H9 (cell line): ENCODE measurements around the gene TLE4. TPM values are rescaled to one million over a fixed set of nuclear protein-coding genes. Genes with fewer than 3 reads are reported as not detected.

ENCODE experiments used
- DNase-seq: peaks from one replicate; pipeline ENCODE4 v3.0.0-alpha.2; 2017
- H2AFZ ChIP-seq: one replicate; pipeline ENCODE4 v1.6.1; 2013; ENCODE audit warnings: mild to moderate bottlenecking, low read length, control low read depth, moderate library complexity
- H2AK5ac ChIP-seq: 2 replicates; pipeline ENCODE4 v1.6.1; 2013; ENCODE audit warnings: low read length, control low read depth, mixed read lengths; ENCODE audit not compliant: insufficient read length
- H2BK120ac ChIP-seq: one replicate; pipeline ENCODE4 v1.6.1; 2013; ENCODE audit warnings: low read depth, mild to moderate bottlenecking, low read length, control low read depth, inconsistent platforms; ENCODE audit not compliant: poor library complexity, severe bottlenecking
- H2BK12ac ChIP-seq: 2 replicates; pipeline ENCODE4 v1.6.1; 2013; ENCODE audit warnings: low read length, control low read depth, mixed read lengths, low read depth; ENCODE audit not compliant: insufficient read length
- H2BK15ac ChIP-seq: 2 replicates; pipeline ENCODE4 v1.6.1; 2013; ENCODE audit warnings: low read depth, low read length, control low read depth
- H2BK20ac ChIP-seq: one replicate; pipeline ENCODE4 v1.6.1; 2013; ENCODE audit warnings: low read depth, mild to moderate bottlenecking, low read length, control low read depth, inconsistent platforms; ENCODE audit not compliant: poor library complexity, severe bottlenecking
- H2BK5ac ChIP-seq: 2 replicates; pipeline ENCODE4 v1.6.1; 2013; ENCODE audit warnings: low read length, control low read depth, mixed read lengths; ENCODE audit not compliant: insufficient read length
- H3K14ac ChIP-seq: 2 replicates; pipeline ENCODE4 v1.6.1; 2013; ENCODE audit warnings: low read length, control low read depth; ENCODE audit not compliant: insufficient read depth
- H3K18ac ChIP-seq: 2 replicates; pipeline ENCODE4 v1.6.1; 2013; ENCODE audit warnings: low read depth, mild to moderate bottlenecking, mixed read lengths, low read length, control low read depth; ENCODE audit not compliant: insufficient read length
- H3K23ac ChIP-seq: 2 replicates; pipeline ENCODE4 v1.6.1; 2013; ENCODE audit warnings: low read length, control low read depth, mixed read lengths, low read depth; ENCODE audit not compliant: insufficient read length
- H3K23me2 ChIP-seq: 2 replicates; pipeline ENCODE4 v1.6.1; 2013; ENCODE audit warnings: low read depth, mild to moderate bottlenecking, mixed read lengths, low read length, control low read depth; ENCODE audit not compliant: insufficient read length, poor library complexity, severe bottlenecking
- H3K27ac ChIP-seq: 2 replicates; pipeline ENCODE4 v1.5.1; 2013; ENCODE audit warnings: low read length, control low read depth, mixed read lengths, low read depth; ENCODE audit not compliant: insufficient read length
- H3K27me3 ChIP-seq: 2 replicates; pipeline ENCODE4 v1.6.1; 2013; ENCODE audit warnings: low read length, control low read depth, inconsistent platforms; ENCODE audit not compliant: insufficient read depth
- H3K4ac ChIP-seq: 2 replicates; pipeline ENCODE4 v1.6.1; 2013; ENCODE audit warnings: low read depth, mild to moderate bottlenecking, control low read depth, inconsistent platforms, low read length, moderate library complexity
- H3K4me1 ChIP-seq: 2 replicates; pipeline ENCODE4 v1.6.1; 2013; ENCODE audit warnings: low read length, control low read depth, inconsistent platforms; ENCODE audit not compliant: insufficient read depth
- H3K4me2 ChIP-seq: 2 replicates; pipeline ENCODE4 v1.6.1; 2013; ENCODE audit warnings: low read length, control low read depth, mixed read lengths; ENCODE audit not compliant: insufficient read length, insufficient read depth
- H3K56ac ChIP-seq: 2 replicates; pipeline ENCODE4 v1.6.1; 2013; ENCODE audit warnings: low read depth, mild to moderate bottlenecking, mixed read lengths, low read length, control low read depth; ENCODE audit not compliant: insufficient read length
- H3K79me1 ChIP-seq: 2 replicates; pipeline ENCODE4 v1.6.1; 2013; ENCODE audit warnings: low read depth, mild to moderate bottlenecking, moderate library complexity, low read length, control low read depth, inconsistent platforms; ENCODE audit not compliant: insufficient read depth, poor library complexity, severe bottlenecking
- H3K79me2 ChIP-seq: 2 replicates; pipeline ENCODE4 v1.6.1; 2013; ENCODE audit warnings: low read length, control low read depth, inconsistent platforms; ENCODE audit not compliant: insufficient read depth
- H3K9ac ChIP-seq: 2 replicates; pipeline ENCODE4 v1.6.1; 2013; ENCODE audit warnings: low read length, control low read depth, mixed read lengths; ENCODE audit not compliant: insufficient read length; ENCODE audit errors: extremely low read depth
- H3K9me3 ChIP-seq: one replicate; pipeline ENCODE4 v1.6.1; 2013; ENCODE audit warnings: low read depth, low read length, inconsistent platforms; ENCODE audit not compliant: control insufficient read depth
- H3T11ph ChIP-seq: one replicate; pipeline ENCODE4 v1.6.1; 2013; ENCODE audit warnings: mild to moderate bottlenecking, low read length, control low read depth, inconsistent platforms
- H4K20me1 ChIP-seq: one replicate; pipeline ENCODE4 v1.6.1; 2013; ENCODE audit not compliant: control insufficient read depth, insufficient read length, insufficient read depth
- H4K5ac ChIP-seq: 2 replicates; pipeline ENCODE4 v1.6.1; 2013; ENCODE audit warnings: low read depth, mild to moderate bottlenecking, mixed read lengths, low read length, control low read depth; ENCODE audit not compliant: insufficient read length
- H4K8ac ChIP-seq: replicated peaks from 2 replicates; pipeline ENCODE4 v1.6.1; 2013; ENCODE audit warnings: low read length, control low read depth, mixed read lengths, low read depth; ENCODE audit not compliant: insufficient read length
- H4K91ac ChIP-seq: 2 replicates; pipeline ENCODE4 v1.6.1; 2013; ENCODE audit warnings: low read depth, mild to moderate bottlenecking, moderate library complexity, mixed read lengths, low read length, control low read depth; ENCODE audit not compliant: insufficient read length
- H3K27ac Mint-ChIP-seq, 3 experiments: 2 replicates in 2 of 3; 3 replicates in 1 of 3; pipeline ENCODE4 v1.8.0; 2020 to 2021; ENCODE audit warnings: mixed read lengths in 3 of 3, mild to moderate bottlenecking in 1 of 3, moderate library complexity in 1 of 3
- H3K27me3 Mint-ChIP-seq: 2 replicates; pipeline ENCODE4 v1.8.0; 2021; ENCODE audit warnings: low read depth, mild to moderate bottlenecking, moderate library complexity, mixed read lengths
- H3K36me3 Mint-ChIP-seq, 3 experiments: 2 replicates in 2 of 3; 3 replicates in 1 of 3; pipeline ENCODE4 v1.8.0; 2020 to 2021; ENCODE audit warnings: low read depth in 3 of 3, mixed read lengths in 3 of 3; ENCODE audit not compliant: insufficient read depth in 1 of 3
- H3K4me1 Mint-ChIP-seq, 2 experiments: 2 replicates each; pipeline ENCODE4 v1.8.0; 2020; ENCODE audit warnings: mixed read lengths in 2 of 2
- H3K4me3 Mint-ChIP-seq, 2 experiments: 2 replicates in 1 of 2; 3 replicates in 1 of 2; pipeline ENCODE4 v1.8.0; 2020 to 2021; ENCODE audit warnings: mild to moderate bottlenecking in 2 of 2, mixed read lengths in 2 of 2, moderate library complexity in 1 of 2
- H3K9me3 Mint-ChIP-seq, 2 experiments: 2 replicates in 1 of 2; 3 replicates in 1 of 2; pipeline ENCODE4 v1.8.0; 2020; ENCODE audit warnings: mild to moderate bottlenecking in 2 of 2, mixed read lengths in 2 of 2, moderate library complexity in 1 of 2
- WGBS: extraction: QIAGEN DNeasy Blood & Tissue Kit; methylation state at CpG from one replicate; pipeline ENCODE4 v1.1.7; 2013; ENCODE audit warnings: missing lambda C conversion rate, low lambda C conversion rate, mixed read lengths; ENCODE audit not compliant: insufficient read length; ENCODE audit errors: extremely low coverage; 5-methylcytosine and 5-hydroxymethylcytosine counted together
- total RNA-seq: library from RNA; stranded (reverse); gene quantifications from 2 replicates; pipeline ENCODE4 v1.2.1, GENCODE V29; 2021
- TF ChIP-seq, protein P1 (sequence below): fragments of 200-600 bp; sonication (generic); conservative IDR thresholded peaks from 3 replicates; pipeline ENCODE4 v1.8.0; 2021; ENCODE audit warnings: antibody characterized with exemption, mild to moderate bottlenecking

Gene TLE4
- total RNA-seq, 1 experiment from 2014 or later: 35.1 TPM

DNA sequence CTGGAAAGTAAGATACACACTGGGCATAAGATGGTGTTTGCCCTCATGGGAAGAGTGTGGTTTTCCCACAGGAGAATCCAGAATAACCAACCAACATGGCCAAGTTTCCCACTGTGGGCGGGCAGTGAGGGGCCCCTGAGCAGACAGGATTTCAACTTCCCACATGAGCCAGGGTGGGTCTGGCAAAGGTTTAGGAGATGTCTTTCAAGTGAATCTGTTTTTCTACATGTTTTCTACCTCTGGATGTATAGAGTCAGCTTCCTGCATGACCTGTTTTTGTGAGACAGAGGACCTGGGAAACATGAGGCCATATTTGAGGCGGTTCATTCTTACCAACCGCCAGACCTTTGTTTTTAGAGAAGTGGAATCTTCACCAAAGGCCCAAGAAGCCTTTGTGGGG lies 100.5 kb downstream of the TLE4 start:
- Histone ChIP-seq H3K79me1 (no peaks in the 10 kb centered on the region), H3K18ac (no peak overlapping the region), H4K20me1 (no peaks in the 10 kb centered on the region), H3K56ac (no peak overlapping the region), H2BK5ac (no peak overlapping the region), H3K4me1 (peaks cover 3% of the 10 kb centered on the region), H3K23me2 (no peaks in the 10 kb centered on the region), H2BK20ac (no peak overlapping the region), H4K8ac (no peak overlapping the region), H3K79me2 (no peaks in the 10 kb centered on the region), H3T11ph (no peak overlapping the region), H4K5ac (no peak overlapping the region), H3K9ac (no peak overlapping the region), H4K91ac (no peak overlapping the region), H2BK120ac (no peak overlapping the region), H2BK12ac (no peak overlapping the region), H3K9me3 (no peaks in the 10 kb centered on the region), H2BK15ac (no peak overlapping the region), H2AFZ (no peak overlapping the region), H3K27ac (no peak overlapping the region), H3K27me3 (no peaks in the 10 kb centered on the region), H3K14ac (no peak overlapping the region), H3K23ac (no peak overlapping the region), H3K4me2 (no peak overlapping the region), H2AK5ac (no peak overlapping the region), H3K4ac (no peak overlapping the region)
- TF ChIP-seq, protein P1, sequence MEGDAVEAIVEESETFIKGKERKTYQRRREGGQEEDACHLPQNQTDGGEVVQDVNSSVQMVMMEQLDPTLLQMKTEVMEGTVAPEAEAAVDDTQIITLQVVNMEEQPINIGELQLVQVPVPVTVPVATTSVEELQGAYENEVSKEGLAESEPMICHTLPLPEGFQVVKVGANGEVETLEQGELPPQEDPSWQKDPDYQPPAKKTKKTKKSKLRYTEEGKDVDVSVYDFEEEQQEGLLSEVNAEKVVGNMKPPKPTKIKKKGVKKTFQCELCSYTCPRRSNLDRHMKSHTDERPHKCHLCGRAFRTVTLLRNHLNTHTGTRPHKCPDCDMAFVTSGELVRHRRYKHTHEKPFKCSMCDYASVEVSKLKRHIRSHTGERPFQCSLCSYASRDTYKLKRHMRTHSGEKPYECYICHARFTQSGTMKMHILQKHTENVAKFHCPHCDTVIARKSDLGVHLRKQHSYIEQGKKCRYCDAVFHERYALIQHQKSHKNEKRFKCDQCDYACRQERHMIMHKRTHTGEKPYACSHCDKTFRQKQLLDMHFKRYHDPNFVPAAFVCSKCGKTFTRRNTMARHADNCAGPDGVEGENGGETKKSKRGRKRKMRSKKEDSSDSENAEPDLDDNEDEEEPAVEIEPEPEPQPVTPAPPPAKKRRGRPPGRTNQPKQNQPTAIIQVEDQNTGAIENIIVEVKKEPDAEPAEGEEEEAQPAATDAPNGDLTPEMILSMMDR: no peak
- DNase-seq: no peak
- Mint-ChIP-seq H3K27ac (no peak overlapping the region; a peak in 1 of 7 replicates), H3K27me3 (no peaks in the 10 kb centered on the region), H3K36me3 (peaks cover 0 to under 1% (median 0%) of the 10 kb centered on the region in 3 experiments; a peak in 1 of 7 replicates), H3K4me3 (no peak overlapping the region), H3K9me3 (no peaks in the 10 kb centered on the region), H3K4me1 (peaks cover 48 to 57% of the 10 kb centered on the region in 2 experiments)
- WGBS: no CpG with 5 or more reads among the region's 3 CpGs
